Activated CD4-positive, alpha-beta T cell treated with anti-CD3 and anti-CD28 coated beads, Interleukin-2, amount 10 ng/mL, durations not matched to agents 24 days and 14 days (primary cell): Measurements from ENCODE around the gene JMJD1C. TPM values are rescaled to one million over a fixed set of nuclear protein-coding genes. Genes with fewer than 3 reads are reported as not detected.

ENCODE experiments used
- DNase-seq: peaks from one replicate; pipeline ENCODE4 v3.0.0; 2022
- H3K27ac Mint-ChIP-seq: one replicate; pipeline ENCODE4 v1.8.0; 2022; ENCODE audit warnings: mild to moderate bottlenecking, mixed read lengths
- H3K27me3 Mint-ChIP-seq: one replicate; pipeline ENCODE4 v1.8.0; 2022; ENCODE audit warnings: mixed read lengths
- H3K36me3 Mint-ChIP-seq: one replicate; pipeline ENCODE4 v1.8.0; 2022; ENCODE audit warnings: low read depth, mild to moderate bottlenecking, mixed read lengths
- H3K4me1 Mint-ChIP-seq: one replicate; pipeline ENCODE4 v1.8.0; 2021; ENCODE audit warnings: mixed read lengths
- H3K4me3 Mint-ChIP-seq: one replicate; pipeline ENCODE4 v1.8.0; 2022; ENCODE audit warnings: mild to moderate bottlenecking, moderate library complexity, mixed read lengths
- H3K9me3 Mint-ChIP-seq: one replicate; pipeline ENCODE4 v1.8.0; 2021; ENCODE audit warnings: mixed read lengths
- intact Hi-C: fragments of 100-400 bp; cut with micrococcal nuclease; formaldehyde crosslinking; loops from one replicate; pipeline ENCODE4 v1.15.1; 2023
- total RNA-seq: library from RNA; stranded (reverse); gene quantifications from 2 replicates; pipeline ENCODE4 v1.2.3, GENCODE V29; 2022

JMJD1C gene
- total RNA-seq, 1 donor from 2014 or later: 41.7 TPM

DNA sequence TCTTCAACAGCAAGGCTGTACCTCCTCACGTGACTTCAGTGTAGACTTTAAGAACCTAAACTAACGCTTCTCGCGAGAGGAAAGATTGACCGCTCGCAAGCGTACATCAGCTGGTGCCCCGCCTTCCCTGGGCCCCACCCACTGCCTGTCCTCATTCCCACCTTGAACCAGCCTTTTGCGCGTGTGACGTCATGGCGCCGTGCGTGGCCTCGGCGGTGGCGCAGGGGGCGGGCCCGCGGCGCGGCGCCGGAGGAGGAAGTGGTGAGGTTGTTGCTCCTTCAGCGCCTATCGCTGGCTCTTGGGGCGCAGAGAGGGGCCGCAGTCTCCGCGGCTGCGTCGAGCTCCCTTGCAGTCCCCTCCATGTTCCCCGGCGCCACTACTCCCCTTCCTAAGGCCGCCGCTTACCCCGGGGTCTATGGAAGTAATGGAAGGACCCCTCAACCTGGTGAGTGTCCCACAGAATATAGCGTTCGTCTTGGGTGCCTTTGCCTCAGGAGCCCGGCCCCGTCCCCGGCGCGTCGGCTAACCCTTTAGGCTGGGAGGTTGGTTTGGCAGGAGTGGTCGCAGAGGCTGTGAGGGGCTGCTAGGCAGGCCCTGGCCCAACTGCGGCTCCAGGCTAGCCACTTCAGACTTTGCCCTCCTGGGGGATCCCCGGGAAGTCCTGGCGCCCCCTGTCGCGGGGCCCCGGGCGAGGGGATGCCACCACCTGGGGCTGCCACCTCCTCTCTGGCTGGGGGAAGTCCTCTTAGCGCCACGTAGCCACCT lies 332.5 kb downstream of the JMJD1C start, which contains the start of gene NRBF2:
NRBF2 (plus strand) TSS at position 273 of the 765 bp plus-strand sequence; CDS start at position 416, 143 bp downstream.
- peak; percentile 99 for DNase-seq
- peaks cover 8% of the 10 kb centered on the region for H3K9me3 Mint-ChIP-seq
- intact Hi-C loops: no loop called here
- H3K27me3 Mint-ChIP-seq: no peaks in the 10 kb centered on the region
- peaks cover 27% of the 10 kb centered on the region for H3K4me1 Mint-ChIP-seq
- peak within 1 kb of the TSS; percentile 96 for H3K27ac Mint-ChIP-seq
- H3K36me3 Mint-ChIP-seq: peaks cover 7% of the 10 kb centered on the region
- peak within 1 kb of the TSS; percentile 95 for H3K4me3 Mint-ChIP-seq

DNA sequence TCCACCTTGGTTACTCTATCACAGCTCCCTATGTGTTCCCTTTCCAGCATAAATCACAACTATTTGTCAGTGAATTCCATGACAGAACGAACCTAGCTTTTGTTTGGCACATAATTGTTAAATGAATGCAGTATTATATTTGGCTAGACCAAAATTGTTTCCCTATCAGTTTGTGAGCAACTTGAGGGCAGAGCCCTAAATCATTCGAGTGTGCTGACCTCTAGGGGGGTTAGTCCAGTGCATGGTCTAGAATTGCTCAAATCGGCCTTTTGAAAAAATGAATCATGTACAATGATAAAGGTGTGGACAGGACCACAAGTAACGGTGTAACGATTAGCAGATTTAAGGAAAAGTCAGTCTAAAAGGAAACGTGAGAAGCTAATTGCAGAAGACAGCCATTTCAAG lies 333.1 kb downstream of the JMJD1C start:
- H3K9me3 Mint-ChIP-seq: peaks cover 8% of the 10 kb centered on the region
- no peaks in the 10 kb centered on the region for H3K27me3 Mint-ChIP-seq
- H3K4me1 Mint-ChIP-seq: peaks cover 27% of the 10 kb centered on the region
- peak overlapping the region; percentile 96 for H3K27ac Mint-ChIP-seq
- intact Hi-C loops: no loop called here
- H3K36me3 Mint-ChIP-seq: peaks cover 7% of the 10 kb centered on the region
- H3K4me3 Mint-ChIP-seq: peak overlapping the region; percentile 95
- no peak for DNase-seq

DNA sequence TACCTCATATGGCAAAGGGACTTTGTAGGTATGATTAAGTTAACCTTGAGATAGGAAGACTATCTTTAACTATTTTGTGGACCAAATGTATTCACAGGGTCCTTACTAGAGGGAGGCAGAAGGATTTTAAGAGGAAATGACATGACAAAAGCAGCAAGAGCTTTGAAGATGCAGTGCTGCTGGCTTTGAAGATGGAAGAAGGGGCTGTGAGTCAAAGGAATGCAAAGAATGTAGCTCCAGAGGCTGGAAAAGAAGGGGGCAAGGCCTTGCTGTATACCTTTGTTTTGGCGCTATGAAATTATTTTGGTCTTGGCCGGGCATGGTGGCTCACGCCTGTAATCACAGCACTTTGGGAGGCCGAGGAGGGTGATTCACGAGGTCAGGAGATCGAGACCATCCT lies 335.9 kb downstream of the JMJD1C start:
- Mint-ChIP-seq H3K27ac (no peak overlapping the region), H3K36me3 (no peaks in the 10 kb centered on the region), H3K27me3 (peaks cover 2% of the 10 kb centered on the region), H3K4me3 (no peak overlapping the region), H3K9me3 (peaks cover 8% of the 10 kb centered on the region), H3K4me1 (peaks cover 10% of the 10 kb centered on the region)
- no peak for DNase-seq
- intact Hi-C loops: no loop called here

DNA sequence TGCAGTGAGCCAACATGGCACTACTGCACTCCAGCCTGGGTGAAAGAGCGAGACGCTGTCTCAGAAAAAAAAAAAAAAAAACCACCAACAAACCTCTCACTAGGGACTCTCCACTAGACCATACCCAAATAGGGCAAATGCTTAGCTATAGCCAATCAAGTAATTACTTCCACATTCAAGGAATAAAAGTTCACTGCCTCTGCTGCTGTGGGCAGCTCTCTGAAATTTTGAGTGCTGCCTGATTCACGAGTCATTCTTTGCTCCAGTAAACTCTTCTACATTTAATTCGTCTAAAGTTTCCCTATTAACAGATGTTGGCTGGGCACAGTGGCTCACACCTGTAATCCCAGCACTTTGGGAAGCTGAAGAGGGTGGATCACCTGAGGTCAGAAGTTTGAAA lies 337.3 kb downstream of the JMJD1C start:
- intact Hi-C loops: no loop called here
- Mint-ChIP-seq H3K36me3 (no peaks in the 10 kb centered on the region), H3K4me3 (no peak overlapping the region), H3K27ac (no peak overlapping the region), H3K9me3 (peaks cover 8% of the 10 kb centered on the region), H3K4me1 (peaks cover 4% of the 10 kb centered on the region), H3K27me3 (peaks cover 2% of the 10 kb centered on the region)
- no peak for DNase-seq

DNA sequence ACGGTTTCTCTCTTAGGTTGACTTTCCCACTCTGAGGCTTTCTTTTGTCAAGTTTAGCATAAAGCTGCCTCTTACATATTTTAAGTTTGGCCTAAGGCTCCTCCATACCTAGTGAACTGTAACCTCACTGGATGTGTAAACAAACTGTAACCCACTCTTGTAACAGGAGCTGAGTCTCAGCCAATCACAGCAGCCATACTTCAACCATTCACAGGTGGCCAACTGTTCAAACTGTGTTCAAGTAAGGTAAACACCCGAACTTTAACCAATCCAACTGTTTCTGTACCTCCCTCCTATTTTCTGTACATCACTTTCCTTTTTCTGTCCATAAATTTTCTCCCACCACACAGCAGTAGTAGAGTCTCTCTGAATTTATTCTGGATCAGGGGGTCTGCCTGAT lies 340.3 kb downstream of the JMJD1C start:
- Mint-ChIP-seq H3K27ac (no peak overlapping the region), H3K4me3 (no peak overlapping the region), H3K27me3 (peaks cover 2% of the 10 kb centered on the region), H3K4me1 (no peaks in the 10 kb centered on the region), H3K9me3 (no peaks in the 10 kb centered on the region), H3K36me3 (no peaks in the 10 kb centered on the region)
- DNase-seq: no peak
- intact Hi-C loops: no loop called here

DNA sequence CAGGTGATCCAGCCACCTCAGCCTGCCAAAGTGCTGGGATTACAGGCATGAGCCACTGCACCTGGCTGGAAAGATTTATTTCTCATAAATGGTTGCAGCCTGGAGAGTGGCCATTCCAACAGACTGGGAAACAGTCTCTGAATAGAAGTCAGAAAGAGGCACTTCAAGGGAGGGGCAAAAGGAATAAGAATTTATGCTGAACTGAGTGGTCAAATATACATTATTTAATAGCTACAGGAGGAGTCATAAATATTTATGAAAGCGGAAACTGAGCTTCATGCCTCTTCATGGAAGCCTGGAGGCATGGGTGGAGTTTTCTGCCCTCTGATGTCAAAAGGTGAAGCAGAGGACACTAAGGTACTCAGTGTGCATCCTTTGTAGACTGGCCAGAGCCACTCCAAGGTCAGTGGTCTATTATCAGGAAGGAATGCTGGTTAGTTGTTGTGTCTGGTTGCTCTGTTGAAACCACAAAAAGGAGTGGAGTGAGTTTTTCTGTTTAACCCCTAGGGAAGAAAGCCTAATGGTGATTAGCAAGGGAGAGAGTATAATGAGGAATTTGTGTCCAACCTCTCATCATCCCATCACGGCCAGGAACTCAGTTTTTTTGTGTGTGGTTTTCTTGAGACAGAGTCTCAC lies 341.9 kb downstream of the JMJD1C start:
- H3K4me1 Mint-ChIP-seq: no peaks in the 10 kb centered on the region
- H3K27ac Mint-ChIP-seq: no peak overlapping the region
- H3K9me3 Mint-ChIP-seq: no peaks in the 10 kb centered on the region
- no peak overlapping the region for H3K4me3 Mint-ChIP-seq
- H3K27me3 Mint-ChIP-seq: peaks cover 2% of the 10 kb centered on the region
- no peak for DNase-seq
- intact Hi-C loops: no loop called here
- H3K36me3 Mint-ChIP-seq: no peaks in the 10 kb centered on the region

DNA sequence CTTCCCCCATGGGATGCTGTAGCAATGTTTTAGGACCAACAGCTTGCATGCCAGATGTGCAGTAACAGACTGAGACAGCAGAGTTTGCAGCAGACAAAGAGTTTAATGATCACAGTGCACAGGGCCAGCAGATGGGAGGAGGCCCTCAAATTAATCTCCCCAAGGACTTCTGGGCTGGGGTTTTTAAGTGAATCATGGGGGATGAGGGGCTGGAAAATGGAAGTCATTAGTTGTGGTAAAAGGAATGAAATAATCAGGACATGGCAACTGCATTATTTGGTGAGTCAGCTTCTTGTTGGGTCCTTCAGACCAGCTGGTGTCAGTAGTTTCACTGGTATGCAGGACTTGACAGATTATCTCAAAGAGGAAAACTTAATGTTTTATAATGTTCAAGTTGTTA lies 345.2 kb downstream of the JMJD1C start:
- intact Hi-C loops: no loop called here
- no peaks in the 10 kb centered on the region for H3K27me3 Mint-ChIP-seq
- H3K9me3 Mint-ChIP-seq: no peaks in the 10 kb centered on the region
- H3K36me3 Mint-ChIP-seq: no peaks in the 10 kb centered on the region
- H3K27ac Mint-ChIP-seq: no peak overlapping the region
- no peak overlapping the region for H3K4me3 Mint-ChIP-seq
- no peaks in the 10 kb centered on the region for H3K4me1 Mint-ChIP-seq
- no peak for DNase-seq

DNA sequence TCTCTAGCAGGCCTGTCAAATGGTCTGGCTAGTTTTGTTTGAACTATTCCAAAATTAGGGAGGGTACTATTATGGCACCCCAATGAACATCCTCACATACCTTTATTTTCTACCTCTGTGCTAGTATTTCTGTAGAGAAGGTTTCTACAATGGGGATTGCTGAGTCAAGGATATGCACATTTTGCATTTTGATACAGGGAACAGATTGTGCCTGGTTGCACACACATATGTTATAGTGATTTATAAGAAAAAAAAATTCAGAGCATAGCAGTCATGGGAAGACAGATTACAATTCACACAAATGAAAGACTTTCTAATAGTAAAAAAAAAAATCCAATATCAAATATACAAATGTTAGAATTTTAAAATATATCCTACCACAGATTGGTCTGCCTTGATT lies 346.7 kb downstream of the JMJD1C start:
- H3K36me3 Mint-ChIP-seq: no peaks in the 10 kb centered on the region
- H3K27me3 Mint-ChIP-seq: peaks cover 3% of the 10 kb centered on the region
- H3K4me3 Mint-ChIP-seq: no peak overlapping the region
- H3K4me1 Mint-ChIP-seq: no peaks in the 10 kb centered on the region
- no peak for DNase-seq
- no peak overlapping the region for H3K27ac Mint-ChIP-seq
- intact Hi-C loops: no loop called here
- no peaks in the 10 kb centered on the region for H3K9me3 Mint-ChIP-seq

Other genes starting within 250 kb of the JMJD1C start
- gene REEP3, start 55.4 kb upstream of the JMJD1C start, total RNA-seq: 22.5 and 23.6 TPM in 2 replicates